K562 (cell line): ENCODE data around the gene MECP2. TPM values are rescaled to one million over a fixed set of nuclear protein-coding genes. Genes with fewer than 3 reads are reported as not detected.

Source experiments
- BRD4 ChIP-seq: fragments of 200-600 bp; sonication (generic); IDR thresholded peaks from 2 replicates; pipeline ENCODE4 v1.6.1; 2017; ENCODE audit warnings: inconsistent platforms
- CCNT2 ChIP-seq: IDR thresholded peaks from 2 replicates; pipeline ENCODE4 v1.6.1; 2011; ENCODE audit warnings: borderline replicate concordance, low read depth, mild to moderate bottlenecking, moderate library complexity, mixed read lengths, low read length; ENCODE audit not compliant: insufficient read length; ENCODE audit errors: extremely low read depth
- FOS ChIP-seq: IDR thresholded peaks from 3 replicates; pipeline ENCODE4 v1.6.1; 2011; ENCODE audit not compliant: insufficient read length; ENCODE audit errors: extremely low read depth
- KAT7 ChIP-seq: sonication (generic); formaldehyde crosslinking; IDR thresholded peaks from 2 replicates; pipeline ENCODE4 v1.8.0; 2022; ENCODE audit warnings: missing genetic modification reagents, mild to moderate bottlenecking, borderline replicate concordance
- POLR2G ChIP-seq: fragments of 200-400 bp; formaldehyde crosslinking; IDR thresholded peaks from 2 replicates; pipeline ENCODE4 v1.6.1; 2017; ENCODE audit warnings: low read depth, mild to moderate bottlenecking, antibody characterized with exemption, low read length, moderate library complexity
- RB1 ChIP-seq: fragments of 450-650 bp; IDR thresholded peaks from 2 replicates; pipeline ENCODE4 v1.6.1; 2017; ENCODE audit warnings: low read depth, mild to moderate bottlenecking
- SRF ChIP-seq, 2 experiments: fragments of 250-450, 450-650 bp in 1 of 2; sonication (Bioruptor Pico) in 1 of 2; sonication (generic) in 1 of 2; formaldehyde crosslinking; IDR thresholded peaks; 2 replicates each; pipeline versions ENCODE4 v1.5.0 to v1.5.1; 2020 to 2022; ENCODE audit warnings: mild to moderate bottlenecking in 1 of 2, missing genetic modification reagents in 1 of 2
- ZNF24 ChIP-seq: fragments of 450-650 bp; IDR thresholded peaks from 2 replicates; pipeline ENCODE4 v1.6.1; 2016
- polyA plus RNA-seq, 8 experiments: library from polyadenylated mRNA; depleted of rRNA in 4 of 8; stranded (reverse) in 5 of 8; unstranded in 3 of 8; fragments of >200 nt; fragmentation: Nextera tagmentation in 2 of 8; fragmentation: Illumina TruSeq in 1 of 8; extraction: Ambion mirVana in 2 of 8; extraction: Trizol in 1 of 8; gene quantifications; 2 replicates each; pipeline versions ENCODE4 v1.2.1 to v1.2.3, GENCODE V29; 2011 to 2014; ENCODE audit warnings: inconsistent platforms in 1 of 8, missing spikeins in 1 of 8
- total RNA-seq, 7 experiments: library from RNA; depleted of rRNA in 6 of 7; stranded (reverse); fragments of >200 nt in 6 of 7; fragmentation: Illumina TruSeq in 2 of 7; extraction: Trizol in 2 of 7; gene quantifications; 2 replicates each; pipeline versions ENCODE4 v1.2.1 to v1.2.3, GENCODE V29; 2011 to 2021; ENCODE audit warnings: low replicate concordance in 1 of 7
- TF ChIP-seq, protein P1 (sequence below): fragments of 450-650 bp; IDR thresholded peaks from 2 replicates; pipeline ENCODE4 v1.6.1; 2017; ENCODE audit warnings: antibody characterized with exemption, mild to moderate bottlenecking
- TF ChIP-seq, protein P2 (sequence below): fragments of 250-450 bp; sonication (Bioruptor Pico); IDR thresholded peaks from 2 replicates; pipeline ENCODE4 v1.9.0; 2021; ENCODE audit warnings: mild to moderate bottlenecking
- TF ChIP-seq, protein P3 (sequence below): fragments of 450-650 bp; IDR thresholded peaks from 2 replicates; pipeline ENCODE4 v1.6.1; 2014; ENCODE audit warnings: low read depth, mild to moderate bottlenecking, moderate library complexity, borderline replicate concordance
- TF ChIP-seq, protein P4 (sequence below): sonication (generic); formaldehyde crosslinking; IDR thresholded peaks from 2 replicates; pipeline ENCODE4 v1.8.1; 2023; ENCODE audit warnings: mild to moderate bottlenecking, missing genetic modification reagents
- TF ChIP-seq, protein P5 (sequence below): fragments of 250-450 bp; sonication (Bioruptor Pico); IDR thresholded peaks from 2 replicates; pipeline ENCODE4 v1.8.0; 2022; ENCODE audit warnings: inconsistent platforms

The MECP2 gene
- total and polyA plus RNA-seq, 9 of the 15 experiments (the other 6 are each of a cell fraction or from before 2014, with no cell fraction given): 2.1 to 50.9 (median 30.5) TPM

DNA sequence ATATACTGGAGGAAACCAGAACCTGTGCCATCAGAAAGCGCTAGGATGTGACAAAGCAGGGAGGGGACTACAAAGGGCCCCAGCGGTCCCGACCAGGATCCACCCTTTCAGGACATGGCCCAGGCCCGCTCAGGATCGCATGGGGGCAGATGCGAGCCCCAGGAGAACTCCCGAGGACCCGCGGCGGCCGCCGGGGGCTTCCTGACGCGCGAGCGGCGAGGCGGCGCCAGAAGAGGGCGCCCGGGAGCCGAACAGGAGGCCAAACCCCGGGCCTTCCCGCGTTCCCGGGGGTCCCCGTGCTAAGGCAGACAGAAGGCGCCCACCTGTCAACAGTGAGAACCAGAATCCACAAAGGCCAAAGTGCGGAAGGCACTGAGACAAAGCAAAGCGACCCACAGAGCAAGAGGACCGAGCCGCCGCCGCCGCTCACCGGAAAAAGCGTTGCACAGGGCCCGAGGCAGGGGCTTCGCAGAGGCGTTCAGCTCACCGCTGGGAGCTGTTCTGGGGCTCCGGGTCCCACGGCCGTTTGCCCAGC is 39.2 kb upstream of the MECP2 start (continued):
- TF ChIP-seq, protein P1, sequence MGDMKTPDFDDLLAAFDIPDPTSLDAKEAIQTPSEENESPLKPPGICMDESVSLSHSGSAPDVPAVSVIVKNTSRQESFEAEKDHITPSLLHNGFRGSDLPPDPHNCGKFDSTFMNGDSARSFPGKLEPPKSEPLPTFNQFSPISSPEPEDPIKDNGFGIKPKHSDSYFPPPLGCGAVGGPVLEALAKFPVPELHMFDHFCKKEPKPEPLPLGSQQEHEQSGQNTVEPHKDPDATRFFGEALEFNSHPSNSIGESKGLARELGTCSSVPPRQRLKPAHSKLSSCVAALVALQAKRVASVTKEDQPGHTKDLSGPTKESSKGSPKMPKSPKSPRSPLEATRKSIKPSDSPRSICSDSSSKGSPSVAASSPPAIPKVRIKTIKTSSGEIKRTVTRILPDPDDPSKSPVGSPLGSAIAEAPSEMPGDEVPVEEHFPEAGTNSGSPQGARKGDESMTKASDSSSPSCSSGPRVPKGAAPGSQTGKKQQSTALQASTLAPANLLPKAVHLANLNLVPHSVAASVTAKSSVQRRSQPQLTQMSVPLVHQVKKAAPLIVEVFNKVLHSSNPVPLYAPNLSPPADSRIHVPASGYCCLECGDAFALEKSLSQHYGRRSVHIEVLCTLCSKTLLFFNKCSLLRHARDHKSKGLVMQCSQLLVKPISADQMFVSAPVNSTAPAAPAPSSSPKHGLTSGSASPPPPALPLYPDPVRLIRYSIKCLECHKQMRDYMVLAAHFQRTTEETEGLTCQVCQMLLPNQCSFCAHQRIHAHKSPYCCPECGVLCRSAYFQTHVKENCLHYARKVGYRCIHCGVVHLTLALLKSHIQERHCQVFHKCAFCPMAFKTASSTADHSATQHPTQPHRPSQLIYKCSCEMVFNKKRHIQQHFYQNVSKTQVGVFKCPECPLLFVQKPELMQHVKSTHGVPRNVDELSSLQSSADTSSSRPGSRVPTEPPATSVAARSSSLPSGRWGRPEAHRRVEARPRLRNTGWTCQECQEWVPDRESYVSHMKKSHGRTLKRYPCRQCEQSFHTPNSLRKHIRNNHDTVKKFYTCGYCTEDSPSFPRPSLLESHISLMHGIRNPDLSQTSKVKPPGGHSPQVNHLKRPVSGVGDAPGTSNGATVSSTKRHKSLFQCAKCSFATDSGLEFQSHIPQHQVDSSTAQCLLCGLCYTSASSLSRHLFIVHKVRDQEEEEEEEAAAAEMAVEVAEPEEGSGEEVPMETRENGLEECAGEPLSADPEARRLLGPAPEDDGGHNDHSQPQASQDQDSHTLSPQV: peak; percentile 61; the same call in 1 of the 2 replicates
- TF ChIP-seq, protein P2, sequence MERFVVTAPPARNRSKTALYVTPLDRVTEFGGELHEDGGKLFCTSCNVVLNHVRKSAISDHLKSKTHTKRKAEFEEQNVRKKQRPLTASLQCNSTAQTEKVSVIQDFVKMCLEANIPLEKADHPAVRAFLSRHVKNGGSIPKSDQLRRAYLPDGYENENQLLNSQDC (CRISPR knock-in tag): no peak
- TF ChIP-seq ZNF24 (peak; percentile 49; the same call in 1 of the 2 replicates), RB1 (peak; percentile 87), CCNT2 (peak; percentile 66), BRD4 (0 out of 2 replicates have a peak, but pooled peaks have one; percentile 56), POLR2G (peak; percentile 57; the same call in 1 of the 2 replicates), FOS (peak; percentile 43), SRF (CRISPR knock-in tag; IDR thresholded peaks at IDR 0.05) (peak in 1 of 2 experiments; percentile 76; a peak in 2 of 4 replicates), KAT7 (CRISPR knock-in tag) (no peak)
- TF ChIP-seq, protein P3, sequence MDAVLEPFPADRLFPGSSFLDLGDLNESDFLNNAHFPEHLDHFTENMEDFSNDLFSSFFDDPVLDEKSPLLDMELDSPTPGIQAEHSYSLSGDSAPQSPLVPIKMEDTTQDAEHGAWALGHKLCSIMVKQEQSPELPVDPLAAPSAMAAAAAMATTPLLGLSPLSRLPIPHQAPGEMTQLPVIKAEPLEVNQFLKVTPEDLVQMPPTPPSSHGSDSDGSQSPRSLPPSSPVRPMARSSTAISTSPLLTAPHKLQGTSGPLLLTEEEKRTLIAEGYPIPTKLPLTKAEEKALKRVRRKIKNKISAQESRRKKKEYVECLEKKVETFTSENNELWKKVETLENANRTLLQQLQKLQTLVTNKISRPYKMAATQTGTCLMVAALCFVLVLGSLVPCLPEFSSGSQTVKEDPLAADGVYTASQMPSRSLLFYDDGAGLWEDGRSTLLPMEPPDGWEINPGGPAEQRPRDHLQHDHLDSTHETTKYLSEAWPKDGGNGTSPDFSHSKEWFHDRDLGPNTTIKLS: 0 out of 2 replicates have a peak, but pooled peaks have one; percentile 25
- TF ChIP-seq, protein P4, sequence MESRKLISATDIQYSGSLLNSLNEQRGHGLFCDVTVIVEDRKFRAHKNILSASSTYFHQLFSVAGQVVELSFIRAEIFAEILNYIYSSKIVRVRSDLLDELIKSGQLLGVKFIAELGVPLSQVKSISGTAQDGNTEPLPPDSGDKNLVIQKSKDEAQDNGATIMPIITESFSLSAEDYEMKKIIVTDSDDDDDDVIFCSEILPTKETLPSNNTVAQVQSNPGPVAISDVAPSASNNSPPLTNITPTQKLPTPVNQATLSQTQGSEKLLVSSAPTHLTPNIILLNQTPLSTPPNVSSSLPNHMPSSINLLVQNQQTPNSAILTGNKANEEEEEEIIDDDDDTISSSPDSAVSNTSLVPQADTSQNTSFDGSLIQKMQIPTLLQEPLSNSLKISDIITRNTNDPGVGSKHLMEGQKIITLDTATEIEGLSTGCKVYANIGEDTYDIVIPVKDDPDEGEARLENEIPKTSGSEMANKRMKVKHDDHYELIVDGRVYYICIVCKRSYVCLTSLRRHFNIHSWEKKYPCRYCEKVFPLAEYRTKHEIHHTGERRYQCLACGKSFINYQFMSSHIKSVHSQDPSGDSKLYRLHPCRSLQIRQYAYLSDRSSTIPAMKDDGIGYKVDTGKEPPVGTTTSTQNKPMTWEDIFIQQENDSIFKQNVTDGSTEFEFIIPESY (CRISPR knock-in tag): peak; percentile 95
- TF ChIP-seq, protein P5, sequence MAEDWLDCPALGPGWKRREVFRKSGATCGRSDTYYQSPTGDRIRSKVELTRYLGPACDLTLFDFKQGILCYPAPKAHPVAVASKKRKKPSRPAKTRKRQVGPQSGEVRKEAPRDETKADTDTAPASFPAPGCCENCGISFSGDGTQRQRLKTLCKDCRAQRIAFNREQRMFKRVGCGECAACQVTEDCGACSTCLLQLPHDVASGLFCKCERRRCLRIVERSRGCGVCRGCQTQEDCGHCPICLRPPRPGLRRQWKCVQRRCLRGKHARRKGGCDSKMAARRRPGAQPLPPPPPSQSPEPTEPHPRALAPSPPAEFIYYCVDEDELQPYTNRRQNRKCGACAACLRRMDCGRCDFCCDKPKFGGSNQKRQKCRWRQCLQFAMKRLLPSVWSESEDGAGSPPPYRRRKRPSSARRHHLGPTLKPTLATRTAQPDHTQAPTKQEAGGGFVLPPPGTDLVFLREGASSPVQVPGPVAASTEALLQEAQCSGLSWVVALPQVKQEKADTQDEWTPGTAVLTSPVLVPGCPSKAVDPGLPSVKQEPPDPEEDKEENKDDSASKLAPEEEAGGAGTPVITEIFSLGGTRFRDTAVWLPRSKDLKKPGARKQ: peak; percentile 78; the same call in 1 of the 2 replicates
